Gastrocnemius medialis (tissue), 4 donors: Measurements from ENCODE around the gene ARHGAP28.

Experiments used
- CTCF ChIP-seq, 5 experiments: fragments of 450-650 bp in 3 of 5; fragments of 200-600 bp in 2 of 5; sonication (generic) in 2 of 5; IDR thresholded peaks in 4 of 5; conservative IDR thresholded peaks in 1 of 5; 1 replicate in 4 of 5; 2 replicates in 1 of 5; pipeline ENCODE4 v1.5.1; 2016 to 2019; ENCODE audit warnings: antibody characterized with exemption in 5 of 5, mild to moderate bottlenecking in 3 of 5, moderate library complexity in 3 of 5
- POLR2A ChIP-seq, 2 donors: fragments of 450-650 bp; IDR thresholded peaks; one replicate each; pipeline ENCODE4 v1.6.1; 2017; ENCODE audit warnings: antibody characterized with exemption in 2 of 2, mild to moderate bottlenecking in 2 of 2, moderate library complexity in 2 of 2

GRCh38 chr18:6784046-6784445 lies 54.5 kb downstream of the ARHGAP28 start:
- TF ChIP-seq CTCF (IDR thresholded peaks at IDR 0.05 in 4 of 5, conservative IDR thresholded peaks at IDR 0.05 in 1 of 5) (no peak), POLR2A (IDR thresholded peaks at IDR 0.05) (no peak)
